GM11168 (cell line): ENCODE measurements around the gene CD68.

Experiments
- in situ Hi-C: fragments of 300-500 bp; cut with MboI; formaldehyde crosslinking; loops from one replicate; pipeline ENCODE4 v1.12.0; 2022; ENCODE audit warnings: low sequenced_read_pairs; ENCODE audit not compliant: unreplicated experiment

The CD68 gene

DNA sequence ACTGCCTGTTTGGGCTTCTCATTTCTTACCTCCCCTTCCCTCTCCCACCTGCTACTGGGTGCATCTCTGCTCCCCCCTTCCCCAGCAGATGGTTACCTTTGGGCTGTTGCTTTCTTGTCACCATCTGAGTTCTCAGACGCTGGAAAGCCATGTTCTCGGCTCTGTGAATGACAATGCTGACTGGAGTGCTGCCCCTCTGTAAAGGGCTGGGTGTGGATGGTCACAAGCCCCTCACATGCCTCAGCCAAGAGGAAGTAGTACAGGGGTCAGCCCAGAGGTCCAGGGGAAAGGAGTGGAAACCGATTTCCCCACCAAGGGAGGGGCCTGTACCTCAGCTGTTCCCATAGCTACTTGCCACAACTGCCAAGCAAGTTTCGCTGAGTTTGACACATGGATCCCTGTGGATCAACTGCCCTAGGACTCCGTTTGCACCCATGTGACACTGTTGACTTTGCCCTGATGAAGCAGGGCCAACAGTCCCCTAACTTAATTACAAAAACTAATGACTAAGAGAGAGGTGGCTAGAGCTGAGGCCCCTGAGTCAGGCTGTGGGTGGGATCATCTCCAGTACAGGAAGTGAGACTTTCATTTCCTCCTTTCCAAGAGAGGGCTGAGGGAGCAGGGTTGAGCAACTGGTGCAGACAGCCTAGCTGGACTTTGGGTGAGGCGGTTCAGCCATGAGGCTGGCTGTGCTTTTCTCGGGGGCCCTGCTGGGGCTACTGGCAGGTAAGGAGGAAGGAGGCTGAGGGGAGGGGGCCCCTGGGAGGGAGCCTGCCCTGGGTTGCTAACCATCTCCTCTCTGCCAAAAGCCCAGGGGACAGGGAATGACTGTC is at the start of gene CD68:
TSS of gene CD68 (plus strand) at position 638 of the 833 bp plus-strand sequence. CDS start at position 678, 40 bp downstream.
- in situ Hi-C loops: no loop called here

GRCh38 chr17:7530023-7530900 is 49.2 kb upstream of the CD68 start:
- in situ Hi-C loops: no loop called here

GRCh38 chr17:7538050-7538449 is 41.4 kb upstream of the CD68 start:
- in situ Hi-C loops: no loop called here

GRCh38 chr17:7538891-7539545 is 40.4 kb upstream of the CD68 start:
- in situ Hi-C loops: no loop called here

GRCh38 chr17:7541074-7541621 is 38.3 kb upstream of the CD68 start:
- in situ Hi-C loops: loop anchor here (5.0 kb wide), 1 partner anchor 34 kb away; no protein-coding TSS in a partner anchor

DNA sequence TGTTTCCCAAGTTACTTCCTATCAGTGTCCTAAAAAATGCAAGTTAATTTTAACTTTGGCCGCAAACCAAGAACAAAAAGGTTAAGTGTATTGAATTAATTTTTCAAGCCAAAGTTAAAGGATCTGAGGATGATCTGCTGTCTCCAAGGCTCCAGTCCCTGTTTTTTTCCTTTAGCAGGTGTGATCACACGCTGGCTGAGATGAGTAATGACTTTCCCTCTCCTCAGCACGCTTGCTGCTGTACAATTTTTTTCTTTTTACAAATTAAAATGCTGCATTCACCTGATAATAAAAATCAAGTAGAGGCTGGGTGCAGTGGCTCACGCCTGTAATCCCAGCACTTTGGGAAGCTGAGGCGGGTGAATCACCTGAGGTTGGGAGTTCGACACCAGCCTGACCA is 34.5 kb upstream of the CD68 start:
- in situ Hi-C loops: loop anchor here (5.0 kb wide), 1 partner anchor 38 kb away; no protein-coding TSS in a partner anchor

- in situ Hi-C loops: no loop called here
These were observed 30.6 kb upstream of the CD68 start, which contains the start of gene TNFSF12 for GRCh38 chr17:7548585-7549400. Gene TNFSF12, plus strand, starts transcription at chr17:7549058. Its CDS starts 96 bp downstream, at chr17:7549154.

DNA sequence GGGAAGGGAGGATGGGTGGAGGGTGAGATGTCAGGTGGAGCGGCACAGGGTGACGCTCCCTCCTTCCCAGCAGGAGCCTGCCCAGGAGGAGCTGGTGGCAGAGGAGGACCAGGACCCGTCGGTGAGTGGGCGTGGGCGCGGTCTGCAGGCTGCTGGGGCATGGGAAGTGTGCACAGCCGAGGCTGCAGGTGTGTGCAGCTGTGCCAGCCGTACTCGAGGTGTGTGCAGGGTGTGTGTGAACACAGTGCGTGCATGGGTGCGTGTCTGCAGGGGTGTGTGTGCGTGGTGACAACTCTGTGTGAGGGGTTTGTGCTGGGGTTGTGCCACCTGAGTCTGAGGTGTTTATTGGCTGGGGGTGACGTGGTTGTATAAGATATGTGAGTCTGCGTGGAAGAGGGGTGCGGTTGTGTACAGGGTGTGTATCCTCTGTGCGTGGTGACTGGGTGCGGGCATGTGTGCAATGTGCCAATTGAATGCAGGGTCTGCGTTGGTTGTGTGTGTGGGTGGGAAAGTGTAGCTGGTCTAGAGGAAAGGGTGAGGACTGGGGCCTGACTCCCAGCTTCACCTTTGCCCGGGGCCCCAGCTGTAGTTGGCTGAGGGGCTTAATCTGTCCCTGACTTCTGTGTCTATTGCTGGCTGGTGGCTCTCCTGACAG is 29.9 kb upstream of the CD68 start:
- in situ Hi-C loops: no loop called here

- in situ Hi-C loops: no loop called here
These were observed 29.1 kb upstream of the CD68 start for GRCh38 chr17:7550344-7550743.

GRCh38 chr17:7551396-7551795 is 28.0 kb upstream of the CD68 start:
- in situ Hi-C loops: no loop called here

GRCh38 chr17:7552621-7553051 is 26.8 kb upstream of the CD68 start:
- in situ Hi-C loops: no loop called here

DNA sequence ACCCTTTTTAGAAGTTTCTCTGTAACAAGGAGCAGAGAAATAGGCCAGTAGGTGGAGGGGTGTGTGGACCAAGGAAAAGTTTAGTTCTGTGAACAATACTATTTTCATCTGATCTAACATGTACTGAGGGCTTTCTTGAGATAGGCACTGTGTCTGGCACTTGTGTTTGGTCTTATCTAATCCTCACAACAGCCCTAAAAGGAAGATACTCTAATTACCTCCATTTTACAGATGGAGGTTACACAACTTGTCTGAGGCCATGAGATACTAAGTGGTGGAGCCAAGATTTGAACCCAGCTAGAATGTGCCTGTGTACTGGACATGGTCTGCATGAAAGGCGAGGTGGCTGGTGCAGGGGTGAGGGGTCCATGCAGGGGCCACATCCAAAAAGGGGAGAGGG is 26.1 kb upstream of the CD68 start:
- in situ Hi-C loops: no loop called here

- in situ Hi-C loops: no loop called here
These were observed 24.0 kb upstream of the CD68 start for GRCh38 chr17:7555320-7555948.

- in situ Hi-C loops: no loop called here
These were observed 22.8 kb upstream of the CD68 start for GRCh38 chr17:7556627-7557026.

DNA sequence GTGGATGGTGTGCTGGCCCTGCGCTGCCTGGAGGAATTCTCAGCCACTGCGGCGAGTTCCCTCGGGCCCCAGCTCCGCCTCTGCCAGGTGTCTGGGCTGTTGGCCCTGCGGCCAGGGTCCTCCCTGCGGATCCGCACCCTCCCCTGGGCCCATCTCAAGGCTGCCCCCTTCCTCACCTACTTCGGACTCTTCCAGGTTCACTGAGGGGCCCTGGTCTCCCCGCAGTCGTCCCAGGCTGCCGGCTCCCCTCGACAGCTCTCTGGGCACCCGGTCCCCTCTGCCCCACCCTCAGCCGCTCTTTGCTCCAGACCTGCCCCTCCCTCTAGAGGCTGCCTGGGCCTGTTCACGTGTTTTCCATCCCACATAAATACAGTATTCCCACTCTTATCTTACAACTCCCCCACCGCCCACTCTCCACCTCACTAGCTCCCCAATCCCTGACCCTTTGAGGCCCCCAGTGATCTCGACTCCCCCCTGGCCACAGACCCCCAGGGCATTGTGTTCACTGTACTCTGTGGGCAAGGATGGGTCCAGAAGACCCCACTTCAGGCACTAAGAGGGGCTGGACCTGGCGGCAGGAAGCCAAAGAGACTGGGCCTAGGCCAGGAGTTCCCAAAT is 22.2 kb upstream of the CD68 start:
- in situ Hi-C loops: no loop called here

DNA sequence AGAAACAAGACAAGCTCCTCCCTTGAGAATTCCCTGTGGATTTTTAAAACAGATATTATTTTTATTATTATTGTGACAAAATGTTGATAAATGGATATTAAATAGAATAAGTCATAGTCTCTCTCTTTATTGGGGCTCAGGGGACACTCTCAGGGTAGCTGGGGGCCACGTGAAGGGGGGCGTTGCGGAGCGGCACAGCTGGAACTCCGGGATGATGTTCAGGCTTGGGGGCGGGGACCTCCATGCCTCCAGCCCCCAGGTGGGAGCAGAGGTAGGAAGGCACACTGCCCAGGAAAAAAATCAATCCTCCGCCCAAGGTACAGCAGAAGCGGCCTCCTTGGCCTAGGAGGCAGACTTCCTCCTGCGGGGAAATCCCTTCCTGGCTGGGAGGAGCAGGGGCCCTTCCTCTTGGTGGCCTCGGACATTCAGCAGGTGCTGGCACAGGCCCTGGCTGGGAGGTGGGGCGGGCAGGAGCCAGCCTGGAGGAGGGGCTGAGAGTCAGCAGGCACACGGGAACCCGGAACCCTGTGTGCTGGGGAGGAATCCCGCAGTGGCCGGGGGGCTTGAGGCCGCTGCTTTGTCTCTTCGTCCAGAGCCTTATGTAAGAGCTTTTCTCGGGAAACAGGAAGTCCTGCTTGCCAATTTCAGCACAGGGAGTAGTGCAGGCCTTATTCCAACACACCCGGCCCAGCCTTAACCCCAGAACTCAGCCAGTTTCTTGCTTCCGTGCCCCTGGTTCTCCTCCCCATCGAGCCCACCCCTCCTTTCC is 21.5 kb upstream of the CD68 start:
- in situ Hi-C loops: no loop called here
